IMR-90 (cell line): ENCODE measurements around the gene LZIC.

ENCODE experiments used
- CEBPB ChIP-seq: IDR thresholded peaks from 2 replicates; pipeline ENCODE4 v1.6.1; 2012; ENCODE audit warnings: low read depth, low read length, improper control_type of control experiment
- CTCF ChIP-seq: conservative IDR thresholded peaks from 2 replicates; pipeline ENCODE4 v1.5.1; 2012; ENCODE audit warnings: mild to moderate bottlenecking, low read depth, low read length, improper control_type of control experiment
- MAFK ChIP-seq: IDR thresholded peaks from 2 replicates; pipeline ENCODE4 v1.6.1; 2012; ENCODE audit warnings: low read depth, low read length, improper control_type of control experiment
- POLR2A ChIP-seq: IDR thresholded peaks from 2 replicates; pipeline ENCODE4 v1.6.1; 2012; ENCODE audit warnings: mild to moderate bottlenecking, low read depth, low read length
- SMC3 ChIP-seq: fragments of 150-350 bp; IDR thresholded peaks from 2 replicates; pipeline ENCODE4 v1.6.1; 2016; ENCODE audit warnings: low read depth, mild to moderate bottlenecking, antibody characterized with exemption, low read length, moderate library complexity

- TF ChIP-seq MAFK (no peak), CTCF (no peak), CEBPB (no peak), POLR2A (peak; percentile 64), SMC3 (no peak)
Measured at GRCh38 chr1:9910076-9910422, 33.1 kb downstream of the LZIC start, which contains the start of gene CTNNBIP1.
